GM18867 (cell line): ENCODE measurements around the gene PHF11.
"Not testable (repeated sequence)": the region's sequence is repeated elsewhere in the genome, so short reads cannot be mapped to it uniquely, and the experiment has no call there.

ENCODE experiments used
- ATAC-seq: cut with Tn5 transposase; IDR thresholded peaks from one replicate; pipeline ENCODE4 v1.9.1; 2021; ENCODE audit warnings: mild to moderate bottlenecking, moderate library complexity; ENCODE audit not compliant: unreplicated experiment

Gene PHF11

DNA sequence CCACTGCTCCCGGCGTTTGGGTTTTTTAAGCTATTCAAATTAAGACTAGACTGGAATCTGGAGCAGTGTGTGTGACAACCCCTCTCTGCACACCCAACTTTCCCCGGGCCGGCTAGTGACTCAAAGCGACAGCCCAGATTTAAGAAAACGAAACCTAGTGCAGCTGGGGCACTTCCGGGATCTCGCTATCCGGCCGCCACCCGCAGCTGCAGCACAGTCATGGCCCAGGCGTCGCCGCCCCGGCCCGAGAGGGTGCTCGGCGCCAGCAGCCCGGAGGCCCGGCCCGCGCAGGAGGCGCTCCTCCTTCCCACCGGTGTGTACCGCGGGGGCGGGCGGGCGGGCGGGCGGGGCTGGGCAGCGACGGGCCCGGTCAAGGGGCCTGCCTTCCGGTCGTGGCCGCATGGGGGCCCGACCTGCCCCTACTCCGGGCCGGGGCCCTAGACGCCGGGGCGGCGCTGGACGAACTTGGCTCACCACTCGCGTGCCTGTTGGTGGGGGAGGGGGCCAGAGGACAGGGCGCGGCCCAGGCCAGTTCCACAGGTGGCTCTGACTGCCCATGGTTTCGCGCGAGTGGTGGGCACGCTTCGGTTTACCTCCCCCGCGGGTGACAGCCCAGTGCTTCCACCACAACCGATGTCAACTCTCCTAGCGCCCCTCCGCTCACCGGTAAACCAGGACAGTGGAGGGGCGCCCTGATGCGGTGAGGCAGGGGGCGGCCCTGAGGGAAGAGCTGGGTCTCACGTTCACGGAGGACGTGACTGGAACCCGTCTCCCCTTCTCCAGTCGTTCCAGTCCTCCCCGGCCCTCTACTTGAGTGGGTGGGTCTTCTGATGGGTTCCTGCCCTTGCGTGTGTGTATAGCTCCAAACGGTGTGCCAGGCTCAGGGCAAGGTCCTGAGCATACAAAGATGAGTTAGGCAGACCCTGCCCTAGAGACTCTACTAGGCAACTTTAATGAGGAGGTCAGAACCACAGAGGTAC is at the start of gene PHF11:
PHF11 (plus strand) TSS at position 171 of the 980 bp plus-strand sequence; CDS start at position 220, 49 bp downstream.
- peak; percentile 79 for ATAC-seq

DNA sequence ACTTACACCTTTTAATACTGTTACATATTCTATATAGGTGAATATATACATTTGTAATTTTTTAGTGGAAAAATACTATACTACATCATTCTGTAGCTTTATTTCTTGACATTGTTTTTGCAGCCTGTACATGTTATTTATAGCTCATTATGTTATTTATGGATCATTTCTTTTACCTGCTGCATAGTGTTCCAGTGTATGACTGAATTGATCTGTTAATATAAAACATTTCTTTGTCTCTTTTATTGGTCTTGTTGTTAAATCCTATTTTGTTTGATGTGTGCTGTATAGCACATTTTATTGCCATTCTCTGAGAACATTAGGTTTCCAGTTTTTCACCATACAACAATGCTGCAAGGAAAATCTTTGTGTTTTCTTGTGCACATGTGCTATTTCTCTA is 49.3 kb upstream of the PHF11 start:
- ATAC-seq = no peak

DNA sequence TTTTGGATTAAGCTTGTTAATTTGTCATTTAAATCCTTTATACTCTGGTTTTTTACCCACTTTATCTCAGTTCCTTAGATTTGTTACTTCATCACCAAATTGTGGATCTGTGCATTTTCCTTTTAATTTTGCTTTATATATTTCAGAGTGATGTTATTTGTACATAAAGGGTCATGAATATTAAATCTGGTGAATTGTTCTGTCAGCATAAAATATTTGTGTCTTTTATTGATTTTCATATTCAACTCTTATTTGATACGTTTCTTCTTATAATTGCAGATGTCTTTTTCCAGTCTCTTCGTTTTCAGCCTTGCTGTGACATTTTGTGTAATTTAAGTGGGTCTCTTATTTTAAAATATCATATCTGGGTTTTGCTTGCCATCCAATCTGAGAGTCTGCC is 47.0 kb upstream of the PHF11 start:
- no peak for ATAC-seq

DNA sequence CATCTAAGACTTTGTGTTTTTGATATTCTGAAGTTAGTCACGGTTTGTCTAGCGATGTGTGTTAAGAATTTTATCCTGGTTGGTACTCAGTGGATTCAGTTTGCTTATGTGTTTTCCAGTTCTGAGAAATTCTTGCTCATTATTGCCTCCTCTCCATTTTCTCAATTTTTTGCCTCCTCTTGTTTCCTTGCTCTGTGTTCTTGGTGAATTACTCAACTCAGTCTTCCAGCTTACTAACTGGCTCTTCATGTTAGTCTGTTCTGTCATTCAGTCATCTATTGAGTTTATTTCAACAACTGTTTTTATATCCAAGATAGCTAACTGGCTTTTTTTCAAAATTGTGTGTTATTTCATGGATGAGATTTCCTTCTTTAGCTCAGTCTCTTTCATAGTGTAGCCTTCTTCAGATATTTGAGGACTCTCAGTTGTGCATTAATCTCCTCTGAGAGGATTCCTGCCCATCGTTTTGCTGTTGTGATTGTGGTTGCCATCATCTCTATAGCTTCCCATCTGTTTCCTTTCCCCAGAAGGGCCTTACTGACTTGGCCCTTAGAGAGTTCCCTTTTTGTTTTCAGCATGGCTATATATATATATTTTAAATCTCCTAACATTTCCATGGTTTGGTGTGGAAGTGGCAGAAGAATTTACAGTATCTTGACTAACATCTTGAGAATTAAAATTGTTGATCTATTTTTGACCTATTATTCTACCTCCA is 45.5 kb upstream of the PHF11 start:
- ATAC-seq = no peak

DNA sequence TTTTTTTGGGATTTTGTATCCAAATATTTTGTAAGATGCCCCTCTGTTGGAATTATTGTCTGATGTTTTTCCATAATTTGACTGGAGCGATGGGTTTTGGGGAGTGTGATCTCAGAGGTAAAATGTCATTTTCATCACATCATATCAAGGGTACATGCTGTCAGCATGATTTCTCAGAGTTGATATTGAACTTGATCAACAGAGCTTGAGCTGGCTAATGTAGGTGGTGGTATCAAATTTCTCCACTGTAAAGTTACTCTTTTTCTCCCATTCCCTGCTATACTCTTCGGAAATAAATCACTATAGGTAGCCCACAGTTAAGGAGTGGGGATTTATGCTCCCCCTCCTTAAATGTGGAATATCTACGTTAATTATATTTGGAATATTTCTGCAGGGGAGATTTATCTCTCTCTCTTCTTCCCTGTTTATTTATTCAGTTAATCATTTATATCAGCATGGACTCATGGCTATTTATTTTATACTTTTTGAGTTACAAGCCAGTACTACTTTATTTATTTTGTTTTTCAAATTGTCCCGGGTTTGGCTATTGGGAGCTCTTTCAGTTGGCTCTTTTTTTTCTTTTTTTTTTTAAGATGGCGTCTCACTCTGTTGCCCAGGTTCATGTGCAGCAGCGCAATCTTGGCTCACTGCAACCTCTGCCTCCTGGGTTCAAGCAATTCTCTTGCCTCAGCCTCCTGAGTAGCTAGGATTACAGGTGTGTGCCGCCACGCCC is 42.9 kb upstream of the PHF11 start:
- no peak for ATAC-seq

DNA sequence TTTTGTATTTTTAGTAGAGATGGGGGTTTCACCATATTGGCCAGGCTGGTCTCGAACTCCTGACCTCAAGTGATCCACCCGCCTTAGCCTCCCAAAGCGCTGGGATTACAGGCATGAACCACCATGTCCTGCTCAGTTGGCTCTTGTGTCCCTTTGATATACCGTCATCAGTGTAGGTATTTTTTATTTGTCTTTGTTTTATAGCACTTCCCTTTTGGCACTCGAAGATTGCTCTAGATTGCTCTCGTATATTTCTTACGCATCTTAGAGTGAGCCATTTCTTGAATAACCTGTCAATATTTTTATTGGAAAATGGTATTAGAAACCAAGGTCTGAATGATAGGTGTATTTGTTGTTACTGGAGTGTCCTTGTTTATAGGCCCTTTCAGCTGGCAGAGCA is 42.3 kb upstream of the PHF11 start:
- ATAC-seq = no peak

DNA sequence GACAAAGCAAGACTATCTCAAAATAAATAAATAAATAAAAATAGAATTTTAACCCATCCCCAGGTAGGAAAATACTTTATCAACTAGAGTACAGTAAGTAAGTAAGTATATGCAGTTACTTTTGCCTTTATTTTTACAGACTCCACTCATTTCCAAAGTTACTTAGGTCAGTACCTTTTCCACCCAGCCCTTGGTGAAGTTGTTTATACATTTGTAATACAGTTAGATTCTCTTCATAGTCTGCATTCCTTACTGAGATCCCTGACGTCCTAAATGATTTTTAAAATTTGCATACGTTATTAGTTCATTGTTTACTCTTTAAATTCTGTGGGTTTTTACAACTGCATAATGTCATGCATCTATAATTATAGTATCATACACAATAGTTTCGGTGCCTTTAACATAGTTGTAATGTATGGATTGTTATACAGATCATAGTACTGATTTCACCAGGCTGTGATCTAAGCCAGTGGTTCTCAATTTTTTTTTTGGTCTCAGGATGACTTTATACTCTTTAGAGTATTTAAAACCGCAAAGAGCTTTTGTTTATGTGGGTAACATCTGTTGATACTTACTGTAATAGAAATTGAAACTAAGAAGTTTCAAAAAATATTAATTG is 41.3 kb upstream of the PHF11 start:
- peak; percentile 91 for ATAC-seq

DNA sequence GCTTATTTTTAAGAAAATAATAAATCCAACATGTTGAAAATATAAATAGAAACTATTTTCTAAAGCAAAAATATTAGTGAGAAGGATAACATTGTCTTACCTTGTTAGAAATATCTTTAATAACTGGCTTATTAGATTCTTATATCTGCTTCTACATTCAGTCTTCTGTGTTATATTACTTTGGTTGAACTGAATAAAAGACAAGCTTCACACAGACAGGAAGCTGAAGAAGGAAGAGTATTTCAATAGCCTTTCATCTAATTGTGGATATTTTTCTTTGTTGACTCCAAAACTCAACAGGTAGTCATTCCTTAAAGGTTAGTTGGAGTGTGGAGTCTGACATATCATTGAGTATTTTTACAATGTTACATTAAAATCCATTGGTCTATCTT is 40.8 kb upstream of the PHF11 start:
- peak; percentile 25 for ATAC-seq

DNA sequence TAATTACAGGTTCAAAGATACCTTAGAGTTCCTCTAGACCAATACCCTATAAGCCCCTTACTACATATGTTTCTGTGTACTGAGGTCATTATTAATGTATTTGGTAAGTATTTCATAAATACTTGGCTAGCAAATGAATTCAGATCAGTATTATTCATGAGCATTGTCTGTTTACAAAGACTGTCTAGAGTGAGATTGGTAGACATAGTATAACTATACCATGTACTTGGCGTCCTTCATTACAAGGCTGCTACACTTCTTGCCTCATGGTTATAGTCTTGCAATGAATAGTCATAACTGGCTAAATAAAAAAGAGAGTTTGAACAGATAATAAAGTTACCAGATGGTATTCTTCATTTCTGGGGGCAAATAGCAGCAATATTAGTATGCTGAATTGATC is 39.6 kb upstream of the PHF11 start:
- ATAC-seq = no peak

DNA sequence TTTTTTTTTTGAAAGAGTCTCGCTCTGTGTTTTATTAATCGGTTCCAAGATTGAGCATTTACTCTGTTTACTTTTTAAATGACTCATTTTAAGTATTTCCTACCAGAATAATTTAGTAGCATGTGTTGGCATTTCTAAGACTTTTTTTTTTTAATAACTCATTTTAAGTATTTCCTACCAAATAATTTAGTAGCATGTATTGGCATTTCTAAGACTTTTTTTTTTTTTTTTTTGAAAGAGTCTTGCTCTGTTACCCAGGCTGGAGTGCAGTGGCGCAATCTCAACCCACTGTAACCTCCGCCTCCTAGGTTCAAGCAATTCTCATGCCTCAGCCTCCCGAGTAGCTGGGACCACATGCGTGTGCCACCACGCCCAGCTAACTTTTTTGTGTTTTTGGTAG is 38.5 kb upstream of the PHF11 start:
- no peak for ATAC-seq

DNA sequence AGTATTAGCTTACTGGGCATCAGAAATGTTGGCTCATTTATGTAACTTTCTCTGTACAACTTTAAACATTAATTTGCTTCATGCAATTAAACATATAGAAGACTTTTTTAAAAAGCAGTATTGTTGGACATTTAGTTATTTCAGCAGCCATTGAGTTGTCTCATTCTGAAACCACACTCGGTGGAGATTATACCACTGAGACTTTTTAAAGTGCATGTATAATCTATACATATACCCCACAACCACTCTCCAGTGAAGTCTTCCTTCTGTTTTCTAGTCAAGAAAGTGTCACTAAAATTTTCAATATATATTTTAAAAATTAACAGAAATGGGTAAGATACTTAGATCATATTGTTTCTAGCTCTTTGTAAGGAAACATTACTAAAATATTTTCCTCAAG is 36.2 kb upstream of the PHF11 start:
- no peak for ATAC-seq

DNA sequence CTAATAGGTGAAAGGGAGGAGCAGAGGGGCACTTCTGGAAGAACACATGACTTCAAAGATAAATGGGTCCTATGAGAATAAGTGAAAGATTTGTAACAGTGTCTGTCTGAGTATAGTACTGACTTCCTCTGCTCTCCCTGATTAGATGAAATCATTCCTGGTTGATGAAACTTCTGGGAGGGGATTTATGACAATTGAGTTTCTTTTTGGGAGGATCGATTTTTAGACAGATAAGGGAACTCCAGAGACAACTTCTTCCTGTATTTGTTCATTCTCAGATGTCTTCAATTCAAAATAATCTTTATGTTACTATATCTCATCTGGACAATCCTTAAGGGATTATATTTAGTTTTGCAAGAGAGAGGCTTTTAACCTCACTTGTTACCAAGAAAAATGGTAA is 31.7 kb upstream of the PHF11 start:
- no peak for ATAC-seq

DNA sequence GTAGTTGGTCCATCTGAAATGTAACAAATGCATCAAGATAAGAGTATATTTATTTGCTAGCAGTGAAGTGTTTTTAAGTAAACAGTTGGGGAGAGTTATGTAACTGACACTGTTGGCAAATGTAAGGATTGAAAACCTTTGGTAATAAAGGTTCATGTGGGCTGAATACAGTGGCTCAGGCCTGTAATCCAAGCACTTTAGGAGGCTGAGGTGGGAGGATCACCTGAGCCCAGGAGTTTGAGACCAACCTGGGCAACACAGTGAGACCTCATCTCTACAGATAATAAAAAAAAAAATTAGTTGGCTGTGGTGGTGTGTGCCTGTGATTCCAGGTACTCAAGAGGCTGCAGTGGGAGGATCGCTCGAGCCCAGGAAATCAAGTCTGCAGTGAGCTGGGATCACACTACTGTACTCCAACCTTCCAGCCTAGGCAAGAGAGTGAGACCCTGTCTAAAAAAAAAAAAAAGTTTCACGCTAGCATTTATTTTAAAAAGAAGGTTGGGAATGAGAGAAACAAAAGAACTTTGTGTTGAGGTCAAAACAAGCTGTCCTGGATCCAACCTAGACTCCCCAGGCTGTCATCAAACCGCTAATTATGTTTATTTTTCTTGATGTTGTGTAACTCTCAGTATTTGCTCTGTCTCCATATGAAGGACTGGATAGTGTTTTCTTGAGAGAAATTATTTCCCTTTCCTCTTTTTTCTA is 31.0 kb upstream of the PHF11 start:
- no peak for ATAC-seq

DNA sequence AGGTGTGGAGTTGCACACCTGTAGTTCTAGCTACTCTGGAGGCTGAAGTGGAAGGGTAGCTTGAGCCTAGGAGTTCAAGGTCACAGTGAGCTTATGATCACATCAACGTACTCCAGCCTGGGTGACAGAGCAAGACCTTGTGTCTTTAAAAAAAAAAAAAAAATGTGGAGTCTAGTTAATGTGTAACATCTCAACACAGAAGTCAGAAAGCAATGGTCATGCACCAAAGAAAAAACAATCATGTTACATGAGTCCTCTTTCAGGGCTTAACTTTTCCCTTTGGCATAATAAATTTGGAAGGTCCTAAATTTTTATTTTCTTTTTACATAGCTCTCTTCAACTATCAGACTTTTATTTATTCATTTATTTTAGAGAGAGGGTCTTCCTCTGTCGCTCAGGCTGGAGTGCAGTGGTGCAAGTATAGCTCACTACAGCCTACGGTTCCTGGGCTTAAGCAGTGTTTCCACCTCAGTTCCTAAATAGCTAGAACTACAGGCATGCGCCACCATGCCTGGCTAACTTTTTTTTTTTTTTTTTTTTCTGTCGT is 29.4 kb upstream of the PHF11 start:
- ATAC-seq = no peak

DNA sequence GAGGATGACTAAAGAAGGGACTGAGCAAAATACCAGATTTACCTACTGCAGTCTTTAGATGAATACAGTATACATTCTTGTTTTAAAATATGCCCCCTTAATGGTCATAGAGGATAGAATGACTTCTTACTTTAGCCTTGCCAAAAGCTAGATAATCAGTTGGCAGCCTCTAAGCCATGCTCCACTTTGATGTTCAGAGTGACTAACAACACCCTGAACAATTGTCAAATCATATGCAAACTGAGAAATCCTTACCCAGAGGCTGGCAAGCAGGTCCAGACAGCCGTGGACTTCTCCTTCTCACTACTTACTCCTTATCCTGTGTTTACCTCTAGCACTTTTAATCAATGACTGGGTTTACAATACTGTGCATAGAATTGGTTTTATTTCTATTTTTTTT is 23.6 kb upstream of the PHF11 start:
- no peak for ATAC-seq

DNA sequence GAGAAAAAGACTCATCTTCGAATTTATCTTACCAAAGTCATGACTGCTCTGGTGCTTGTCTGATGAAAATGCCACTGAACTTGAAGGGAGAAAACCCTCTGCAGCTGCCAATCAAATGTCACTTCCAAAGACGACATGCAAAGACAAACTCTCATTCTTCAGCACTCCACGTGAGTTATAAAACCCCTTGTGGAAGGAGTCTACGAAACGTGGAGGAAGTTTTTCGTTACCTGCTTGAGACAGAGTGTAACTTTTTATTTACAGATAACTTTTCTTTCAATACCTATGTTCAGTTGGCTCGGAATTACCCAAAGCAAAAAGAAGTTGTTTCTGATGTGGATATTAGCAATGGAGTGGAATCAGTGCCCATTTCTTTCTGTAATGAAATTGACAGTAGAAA is 19.2 kb upstream of the PHF11 start:
- ATAC-seq = no peak

DNA sequence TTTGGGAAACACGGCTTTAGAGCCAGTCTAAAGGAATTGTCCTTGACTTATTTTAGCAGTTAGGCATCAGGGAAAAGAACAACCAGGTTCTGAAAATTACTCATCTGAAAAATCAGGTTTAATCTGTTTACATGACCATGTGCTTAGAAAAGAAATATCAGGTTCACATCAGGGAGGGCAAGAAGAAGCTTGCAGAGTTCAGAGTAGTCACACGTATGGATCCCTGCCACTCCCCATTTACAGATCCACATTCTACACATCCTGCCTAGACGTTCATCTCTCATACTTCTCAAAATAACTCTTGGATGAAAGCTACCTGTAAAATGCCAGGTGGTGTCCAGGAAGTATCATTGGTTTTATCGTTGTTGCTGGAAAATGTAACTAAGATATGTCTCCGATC is 14.0 kb upstream of the PHF11 start:
- ATAC-seq = no peak

DNA sequence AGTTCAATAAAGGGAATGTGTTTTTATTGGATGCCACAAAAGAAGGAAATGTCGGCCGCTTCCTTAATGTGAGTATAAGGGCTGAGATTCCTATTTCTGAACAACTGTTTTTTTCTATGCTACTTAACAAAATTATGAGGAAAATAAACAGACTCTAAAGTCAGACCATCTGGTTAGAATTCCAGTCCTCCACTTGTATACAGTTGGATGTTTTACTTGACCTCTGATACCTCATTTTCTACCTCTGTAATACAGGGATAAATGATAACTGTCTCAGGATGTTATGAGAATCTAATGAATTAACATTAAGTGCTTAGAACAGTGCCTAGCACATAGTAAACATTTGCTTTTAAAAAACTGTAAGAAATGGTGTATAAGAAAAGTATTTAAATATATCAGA is 7.2 kb upstream of the PHF11 start:
- ATAC-seq = no peak

DNA sequence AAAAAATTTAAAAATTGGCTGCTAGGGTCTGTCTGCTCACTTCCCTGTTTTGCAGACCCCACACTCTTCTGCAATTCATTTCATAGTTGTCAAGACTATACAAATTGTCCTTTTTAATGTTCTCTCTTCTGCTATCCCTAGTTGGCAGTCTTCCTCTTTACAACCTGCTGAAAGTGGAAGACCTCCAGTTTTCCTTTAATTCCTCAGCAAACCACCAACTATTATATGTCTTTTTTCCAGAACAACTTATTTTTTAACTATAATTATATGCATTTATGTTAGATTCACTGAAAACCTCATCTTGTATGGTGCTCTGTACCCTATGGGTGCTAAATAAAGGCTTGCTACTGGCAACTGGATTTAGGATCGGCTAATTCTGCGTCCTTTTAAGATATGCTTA is 1.1 kb upstream of the PHF11 start:
- no peak for ATAC-seq

DNA sequence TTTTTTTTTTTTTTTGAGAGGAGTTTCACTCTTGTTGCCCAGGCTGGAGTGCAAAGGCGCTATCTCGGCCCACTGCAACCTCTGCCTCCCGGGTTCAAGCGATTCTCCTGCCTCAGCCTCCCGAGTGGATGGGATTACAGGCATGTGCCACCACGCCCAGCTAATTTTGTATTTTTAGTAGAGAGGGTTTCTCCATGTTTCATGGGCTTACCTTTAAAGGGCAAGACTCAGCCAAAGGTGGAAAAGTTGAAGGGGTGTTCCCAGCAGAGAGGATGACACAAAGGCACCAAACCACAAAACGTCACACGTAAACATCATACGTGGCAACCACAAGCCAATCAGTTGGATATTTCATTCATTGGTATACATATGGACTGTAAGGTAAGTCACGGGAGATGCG is 1.1 kb downstream of the PHF11 start:
- ATAC-seq = not testable (repeated sequence)
